HEK293 (cell line): ENCODE data around the gene PALS2.

Experiments used
- CTCF ChIA-PET: fragments of 350-600 bp; formaldehyde crosslinking; extraction: SDS; loops from one replicate; lab custom pipeline; 2021; ENCODE audit warnings: antibody characterized with exemption; lab: Yijun Ruan, JAX
- POLR2A ChIA-PET: fragments of 300-600 bp; formaldehyde crosslinking; extraction: SDS; loops from one replicate; lab custom pipeline; 2020; ENCODE audit warnings: antibody characterized with exemption, inconsistent platforms; lab: Yijun Ruan, JAX
- H3K27ac ChIP-seq: fragments of 200-500 bp; sonication (Bioruptor generic); 2 replicates; pipeline ENCODE4 v1.5.1; 2014; ENCODE audit warnings: low read depth, low read length, control low read depth, inconsistent platforms; ENCODE audit errors: extremely low read depth
- H3K36me3 ChIP-seq, 2 experiments: fragments of 200-500 bp in 1 of 2; sonication (Bioruptor generic) in 1 of 2; 1 replicate in 1 of 2; 2 replicates in 1 of 2; pipeline ENCODE4 v1.5.1; 2014 to 2017; ENCODE audit warnings: inconsistent platforms in 2 of 2, low read length in 2 of 2; ENCODE audit not compliant: control insufficient read depth in 2 of 2, insufficient read depth in 1 of 2
- H3K4me1 ChIP-seq: fragments of 200-500 bp; sonication (Bioruptor generic); 2 replicates; pipeline ENCODE4 v1.5.1; 2014; ENCODE audit warnings: mild to moderate bottlenecking, low read length, inconsistent platforms; ENCODE audit not compliant: control insufficient read depth, insufficient read depth
- H3K4me3 ChIP-seq: 2 replicates; pipeline ENCODE4 v1.5.1; 2011; ENCODE audit warnings: low read depth, mild to moderate bottlenecking, control low read depth, low read length, moderate library complexity
- H3K9me3 ChIP-seq: fragments of 200-500 bp; sonication (Bioruptor generic); 2 replicates; pipeline ENCODE4 v1.5.1; 2014; ENCODE audit warnings: low read depth, low read length, inconsistent platforms; ENCODE audit not compliant: control insufficient read depth, insufficient read depth
- AEBP2 ChIP-seq: fragments of 450-650 bp; formaldehyde crosslinking; IDR thresholded peaks from 2 replicates; pipeline ENCODE4 v1.5.1; 2016; ENCODE audit warnings: missing biosample characterization, missing genetic modification characterization, borderline replicate concordance
- BCL11A ChIP-seq: fragments of 450-650 bp; formaldehyde crosslinking; IDR thresholded peaks from 2 replicates; pipeline ENCODE4 v1.5.1; 2016; ENCODE audit warnings: low read depth, missing biosample characterization, missing genetic modification characterization
- BCL11B ChIP-seq: fragments of 450-650 bp; formaldehyde crosslinking; IDR thresholded peaks from 2 replicates; pipeline ENCODE4 v1.5.1; 2016; ENCODE audit warnings: low read depth, missing biosample characterization, missing genetic modification characterization
- BCL6B ChIP-seq: fragments of 450-650 bp; formaldehyde crosslinking; IDR thresholded peaks from 2 replicates; pipeline ENCODE4 v1.5.1; 2017; ENCODE audit warnings: missing biosample characterization, missing genetic modification characterization
- CTCF ChIP-seq: fragments of 450-650 bp; formaldehyde crosslinking; IDR thresholded peaks from 2 replicates; pipeline ENCODE4 v1.5.1; 2016; ENCODE audit warnings: missing biosample characterization, missing genetic modification characterization
- GLIS2 ChIP-seq: fragments of 450-650 bp; formaldehyde crosslinking; IDR thresholded peaks from 2 replicates; pipeline ENCODE4 v1.5.1; 2016; ENCODE audit warnings: missing biosample characterization, missing genetic modification characterization
- HOXC10 ChIP-seq: sonication (generic); formaldehyde crosslinking; IDR thresholded peaks from 2 replicates; pipeline ENCODE4 v1.8.1; 2023; ENCODE audit warnings: mild to moderate bottlenecking, missing genetic modification reagents
- MEIS1 ChIP-seq: sonication (generic); formaldehyde crosslinking; IDR thresholded peaks from 2 replicates; pipeline ENCODE4 v1.8.1; 2022; ENCODE audit warnings: missing genetic modification reagents, mild to moderate bottlenecking, borderline replicate concordance
- MYNN ChIP-seq: fragments of 450-650 bp; formaldehyde crosslinking; IDR thresholded peaks from 2 replicates; pipeline ENCODE4 v1.5.1; 2016; ENCODE audit warnings: missing biosample characterization, missing genetic modification characterization, borderline replicate concordance
- MZF1 ChIP-seq: fragments of 450-650 bp; formaldehyde crosslinking; IDR thresholded peaks from 2 replicates; pipeline ENCODE4 v1.5.1; 2017; ENCODE audit warnings: missing biosample characterization, missing genetic modification characterization, borderline replicate concordance
- PRDM1 ChIP-seq: fragments of 450-650 bp; formaldehyde crosslinking; IDR thresholded peaks from 2 replicates; pipeline ENCODE4; 2016; ENCODE audit warnings: missing biosample characterization, missing genetic modification characterization
- SP3 ChIP-seq: fragments of 450-650 bp; formaldehyde crosslinking; IDR thresholded peaks from 2 replicates; pipeline ENCODE4 v1.5.1; 2016; ENCODE audit warnings: missing biosample characterization, missing genetic modification characterization
- ZBTB7A ChIP-seq: fragments of 450-650 bp; formaldehyde crosslinking; IDR thresholded peaks from 2 replicates; pipeline ENCODE4 v1.5.1; 2016; ENCODE audit warnings: low read depth, missing biosample characterization, missing genetic modification characterization
- ZBTB8A ChIP-seq: fragments of 450-650 bp; formaldehyde crosslinking; IDR thresholded peaks from 2 replicates; pipeline ENCODE4 v1.5.1; 2016; ENCODE audit warnings: missing biosample characterization, missing genetic modification characterization
- ZNF202 ChIP-seq: fragments of 450-650 bp; formaldehyde crosslinking; IDR thresholded peaks from 2 replicates; pipeline ENCODE4 v1.5.1; 2016; ENCODE audit warnings: missing biosample characterization, missing genetic modification characterization, borderline replicate concordance
- ZNF211 ChIP-seq: fragments of 450-650 bp; formaldehyde crosslinking; IDR thresholded peaks from 2 replicates; pipeline ENCODE4 v1.5.1; 2016; ENCODE audit warnings: low read depth, missing biosample characterization, missing genetic modification characterization
- ZNF239 ChIP-seq: fragments of 450-650 bp; formaldehyde crosslinking; IDR thresholded peaks from 2 replicates; pipeline ENCODE4 v1.5.1; 2016; ENCODE audit warnings: missing biosample characterization, missing genetic modification characterization
- ZNF26 ChIP-seq: fragments of 450-650 bp; formaldehyde crosslinking; IDR thresholded peaks from 2 replicates; pipeline ENCODE4 v1.5.1; 2016; ENCODE audit warnings: missing biosample characterization, missing genetic modification characterization
- ZNF311 ChIP-seq: fragments of 450-650 bp; formaldehyde crosslinking; IDR thresholded peaks from 2 replicates; pipeline ENCODE4 v1.5.1; 2017; ENCODE audit warnings: missing biosample characterization, missing genetic modification characterization, borderline replicate concordance
- ZNF335 ChIP-seq: fragments of 450-650 bp; formaldehyde crosslinking; conservative IDR thresholded peaks from 2 replicates; pipeline ENCODE4 v1.5.1; 2016; ENCODE audit warnings: missing biosample characterization, missing genetic modification characterization
- ZNF404 ChIP-seq: fragments of 450-650 bp; formaldehyde crosslinking; IDR thresholded peaks from 2 replicates; pipeline ENCODE4 v1.5.1; 2017; ENCODE audit warnings: missing biosample characterization, missing genetic modification characterization
- ZNF48 ChIP-seq: fragments of 450-650 bp; formaldehyde crosslinking; IDR thresholded peaks from 2 replicates; pipeline ENCODE4 v1.5.1; 2016; ENCODE audit warnings: missing biosample characterization, missing genetic modification characterization
- ZNF621 ChIP-seq: fragments of 450-650 bp; formaldehyde crosslinking; IDR thresholded peaks from 2 replicates; pipeline ENCODE4 v1.5.1; 2017; ENCODE audit warnings: missing biosample characterization, missing genetic modification characterization
- ZNF654 ChIP-seq: fragments of 450-650 bp; formaldehyde crosslinking; IDR thresholded peaks from 2 replicates; pipeline ENCODE4 v1.5.1; 2016; ENCODE audit warnings: low read depth, missing biosample characterization, missing genetic modification characterization
- ZSCAN23 ChIP-seq: fragments of 450-650 bp; formaldehyde crosslinking; IDR thresholded peaks from 2 replicates; pipeline ENCODE4 v1.5.1; 2016; ENCODE audit warnings: missing biosample characterization, missing genetic modification characterization

Gene PALS2

GRCh38 chr7:24582166-24582565 is 8.9 kb downstream of the PALS2 start (continued):
- TF ChIP-seq MZF1 (tag by site-specific recombination), result no peak
- no peak for TF ChIP-seq MYNN (tag by site-specific recombination)
- TF ChIP-seq AEBP2 (tag by site-specific recombination), result no peak
- TF ChIP-seq MEIS1 (CRISPR knock-in tag), result no peak
- TF ChIP-seq, all 188 proteins: peak for 0

GRCh38 chr7:24587853-24588252 is 14.6 kb downstream of the PALS2 start:
- ChIA-PET POLR2A (no interaction called here), CTCF (interaction anchor here (0.5 to 1.4 kb wide), 7 partner anchors 12 to 1311 kb away, joined by 3 to 4 read pairs (median 3); no protein-coding TSS in a partner anchor)
- H3K4me1 ChIP-seq, result no peaks in the 10 kb centered on the region

GRCh38 chr7:24591152-24591551 is 17.9 kb downstream of the PALS2 start:
- ChIA-PET CTCF (interaction anchor here (1.0 to 1.1 kb wide), 2 partner anchors 14 to 508 kb away, joined by 3 read pairs; no protein-coding TSS in a partner anchor), POLR2A (no interaction called here)
- Histone ChIP-seq H3K9me3 (no peaks in the 10 kb centered on the region), H3K4me3 (no peak overlapping the region), H3K36me3 (no peaks in the 10 kb centered on the region), H3K27ac (no peak overlapping the region), H3K4me1 (no peaks in the 10 kb centered on the region)
- TF ChIP-seq SP3 (tag by site-specific recombination) (no peak), BCL6B (tag by site-specific recombination) (no peak), ZBTB8A (tag by site-specific recombination) (no peak), ZNF202 (tag by site-specific recombination) (no peak), ZBTB7A (tag by site-specific recombination) (no peak), ZNF621 (tag by site-specific recombination) (no peak), BCL11B (tag by site-specific recombination) (no peak), ZNF239 (tag by site-specific recombination) (no peak), ZNF211 (tag by site-specific recombination) (no peak), HOXC10 (no peak), ZNF48 (no peak), ZNF311 (tag by site-specific recombination) (no peak), ZSCAN23 (no peak), ZNF335 (no peak), BCL11A (tag by site-specific recombination) (no peak), GLIS2 (tag by site-specific recombination) (no peak), PRDM1 (tag by site-specific recombination) (no peak), ZNF404 (tag by site-specific recombination) (no peak)

More at GRCh38 chr7:24587853-24588252, 14.6 kb downstream of the PALS2 start:
- TF ChIP-seq ZNF654 (tag by site-specific recombination), result peak; percentile 49
- TF ChIP-seq CTCF, result peak; percentile 23; the same call in 1 of the 2 replicates
- TF ChIP-seq ZNF26 (tag by site-specific recombination), result no peak
- Histone ChIP-seq H3K36me3 (no peaks in the 10 kb centered on the region), H3K27ac (no peak overlapping the region), H3K9me3 (no peaks in the 10 kb centered on the region), H3K4me3 (no peak overlapping the region)
